Testis (tissue), 3 donors: ENCODE measurements around the gene USP48. TPM values are rescaled to one million over a fixed set of nuclear protein-coding genes. Genes with fewer than 3 reads are reported as not detected.

Experiments
- DNase-seq: peaks from one replicate; pipeline ENCODE4 v3.0.0-alpha.2; 2019
- H3K27ac ChIP-seq, 2 donors: fragments of 200-600 bp; sonication (generic); one replicate each; pipeline ENCODE4 v1.5.1; 2019
- H3K27me3 ChIP-seq: fragments of 200-600 bp; sonication (generic); one replicate; pipeline ENCODE4 v1.5.1; 2019
- H3K36me3 ChIP-seq: fragments of 200-600 bp; sonication (generic); one replicate; pipeline ENCODE4 v1.5.1; 2017; ENCODE audit warnings: low read depth; ENCODE audit errors: missing control alignments
- H3K4me1 ChIP-seq: fragments of 200-600 bp; sonication (generic); one replicate; pipeline ENCODE4 v1.5.1; 2019
- H3K4me3 ChIP-seq, 2 donors: fragments of 200-600 bp; sonication (generic); one replicate each; pipeline ENCODE4 v1.5.1; 2017 to 2019
- H3K9me3 ChIP-seq: fragments of 200-600 bp; sonication (generic); one replicate; pipeline ENCODE4 v1.5.1; 2017
- POLR2A ChIP-seq: fragments of 450-650 bp; IDR thresholded peaks from one replicate; pipeline ENCODE4 v1.6.1; 2017; ENCODE audit warnings: antibody characterized with exemption, mild to moderate bottlenecking, moderate library complexity
- WGBS, 2 donors: methylation state at CpG; one replicate each; pipeline ENCODE4 v1.1.5; 2018; 5-methylcytosine and 5-hydroxymethylcytosine counted together
- intact Hi-C: fragments of 100-400 bp; cut with DNase I; formaldehyde crosslinking; loops from one replicate; pipeline ENCODE4 v1.15.1; 2023; ENCODE audit warnings: low total_unique reads
- polyA plus RNA-seq: library from polyadenylated mRNA; stranded (reverse); fragments of 350-450 nt; fragmentation: Illumina TruSeq; extraction: RNeasy Lipid Tissue Mini Kit (QIAGEN cat#74804); gene quantifications from one replicate; pipeline ENCODE4 v1.2.3, GENCODE V29; 2014; ENCODE audit warnings: low read depth, low replicate concordance; ENCODE audit not compliant: insufficient read depth
- total RNA-seq, 2 donors: library from RNA; depleted of rRNA; stranded (reverse); fragments of >200 nt; gene quantifications; one replicate each; pipeline ENCODE4 v1.2.3, GENCODE V29; 2016
- TF ChIP-seq, protein P1 (sequence below), 3 experiments: fragments of 450-650 bp in 2 of 3; fragments of 200-600 bp in 1 of 3; sonication (generic) in 1 of 3; IDR thresholded peaks; one replicate each; pipeline ENCODE4 v1.5.1; 2016 to 2019; ENCODE audit warnings: antibody characterized with exemption in 3 of 3, mild to moderate bottlenecking in 2 of 3, moderate library complexity in 1 of 3

USP48 gene
- total and polyA plus RNA-seq, 3 donors from 2014 or later: 33.3 to 66.2 (median 63.0) TPM

- Histone ChIP-seq H3K27me3 (no peaks in the 10 kb centered on the region), H3K9me3 (no peaks in the 10 kb centered on the region), H3K4me3 (no peak overlapping the region), H3K36me3 (no peaks in the 10 kb centered on the region), H3K4me1 (no peaks in the 10 kb centered on the region), H3K27ac (no peak overlapping the region)
- intact Hi-C loops: no loop called here
- TF ChIP-seq, protein P1, sequence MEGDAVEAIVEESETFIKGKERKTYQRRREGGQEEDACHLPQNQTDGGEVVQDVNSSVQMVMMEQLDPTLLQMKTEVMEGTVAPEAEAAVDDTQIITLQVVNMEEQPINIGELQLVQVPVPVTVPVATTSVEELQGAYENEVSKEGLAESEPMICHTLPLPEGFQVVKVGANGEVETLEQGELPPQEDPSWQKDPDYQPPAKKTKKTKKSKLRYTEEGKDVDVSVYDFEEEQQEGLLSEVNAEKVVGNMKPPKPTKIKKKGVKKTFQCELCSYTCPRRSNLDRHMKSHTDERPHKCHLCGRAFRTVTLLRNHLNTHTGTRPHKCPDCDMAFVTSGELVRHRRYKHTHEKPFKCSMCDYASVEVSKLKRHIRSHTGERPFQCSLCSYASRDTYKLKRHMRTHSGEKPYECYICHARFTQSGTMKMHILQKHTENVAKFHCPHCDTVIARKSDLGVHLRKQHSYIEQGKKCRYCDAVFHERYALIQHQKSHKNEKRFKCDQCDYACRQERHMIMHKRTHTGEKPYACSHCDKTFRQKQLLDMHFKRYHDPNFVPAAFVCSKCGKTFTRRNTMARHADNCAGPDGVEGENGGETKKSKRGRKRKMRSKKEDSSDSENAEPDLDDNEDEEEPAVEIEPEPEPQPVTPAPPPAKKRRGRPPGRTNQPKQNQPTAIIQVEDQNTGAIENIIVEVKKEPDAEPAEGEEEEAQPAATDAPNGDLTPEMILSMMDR (IDR thresholded peaks at IDR 0.05): no peak
- no peak for TF ChIP-seq POLR2A
- 92 to 94% methylated on average over 4 of the region's 4 CpGs for WGBS, 2 donors
- no peak for DNase-seq
Measured at GRCh38 chr1:21707891-21708290, 75.1 kb downstream of the USP48 start.

DNA sequence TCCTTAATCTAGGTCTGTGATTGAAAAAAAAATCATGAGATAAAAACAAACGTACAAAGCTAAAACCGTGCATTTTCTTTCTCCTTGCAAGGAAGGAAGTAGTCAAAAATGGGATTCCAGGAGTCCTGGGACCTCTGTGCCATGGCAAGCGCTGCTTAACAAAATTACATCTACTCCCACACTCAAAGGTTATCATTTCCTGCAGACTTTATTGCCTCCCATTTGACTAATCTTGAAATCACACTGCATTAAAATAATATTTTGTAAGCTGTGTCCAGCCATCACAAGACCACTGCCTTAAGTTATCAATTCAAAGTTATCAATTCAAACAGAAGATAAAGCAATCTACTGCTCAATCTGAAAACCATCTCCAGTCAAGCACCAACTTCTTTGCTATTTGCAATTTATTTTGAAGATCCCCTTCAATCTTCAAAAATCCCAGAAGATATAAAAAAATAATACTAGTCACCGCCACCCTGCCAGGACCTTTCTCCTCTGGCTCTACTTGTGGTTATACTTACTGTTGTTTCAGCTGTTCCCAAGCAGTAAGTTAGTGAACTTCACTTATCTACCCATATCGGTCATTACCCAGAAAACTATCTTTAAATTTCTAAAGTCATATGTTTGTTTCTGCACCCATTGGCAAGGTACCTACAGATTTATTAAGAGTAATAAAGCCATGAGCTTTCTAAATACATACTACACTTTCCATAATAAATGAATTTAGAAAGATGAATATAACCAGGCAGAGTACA, 75.7 kb downstream of the USP48 start:
- H3K4me1 ChIP-seq: no peaks in the 10 kb centered on the region
- WGBS, 2 donors: 52 to 60% methylated on average over 5 of the region's 5 CpGs
- intact Hi-C loops: no loop called here
- H3K4me3 ChIP-seq: no peak overlapping the region
- H3K36me3 ChIP-seq: no peaks in the 10 kb centered on the region
- no peak overlapping the region for H3K27ac ChIP-seq
- TF ChIP-seq POLR2A: no peak
- TF ChIP-seq, protein P1 (IDR thresholded peaks at IDR 0.05): no peak
- no peaks in the 10 kb centered on the region for H3K9me3 ChIP-seq
- no peaks in the 10 kb centered on the region for H3K27me3 ChIP-seq
- no peak for DNase-seq

DNA sequence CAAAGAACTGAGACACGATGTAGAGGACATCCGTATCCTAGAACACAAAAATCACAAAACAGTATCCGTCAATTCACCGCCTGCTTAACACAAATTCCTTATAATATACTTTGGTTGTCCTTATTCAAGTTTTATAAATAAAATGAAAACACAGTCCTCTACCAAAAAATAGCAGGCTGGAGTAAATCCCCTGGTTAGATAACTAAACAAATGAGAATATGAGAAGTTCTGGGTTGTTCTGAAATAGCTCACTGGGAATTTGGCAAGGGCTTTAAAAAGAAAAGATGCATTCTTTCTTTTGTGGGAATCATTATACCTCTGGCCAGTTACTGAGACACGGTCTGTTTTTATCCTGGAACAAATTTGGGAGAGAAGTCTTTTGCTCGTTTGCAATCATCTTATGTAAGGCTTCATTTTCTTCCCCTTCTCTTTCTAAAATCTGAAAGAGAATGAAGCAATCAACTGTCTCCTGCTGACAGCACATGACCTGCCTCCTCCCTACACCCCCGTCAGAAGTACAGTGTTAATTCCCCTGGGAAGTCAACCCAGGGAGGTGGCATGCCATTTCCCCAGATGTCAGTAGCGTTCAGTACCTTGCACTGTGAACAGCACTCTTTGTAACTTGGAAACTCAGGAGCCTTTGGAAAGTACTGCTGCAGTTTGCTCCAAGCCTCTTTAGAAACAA, 76.7 kb downstream of the USP48 start:
- H3K27ac ChIP-seq: no peak overlapping the region
- H3K36me3 ChIP-seq: no peaks in the 10 kb centered on the region
- intact Hi-C loops: no loop called here
- no peaks in the 10 kb centered on the region for H3K4me1 ChIP-seq
- TF ChIP-seq POLR2A: no peak
- TF ChIP-seq, protein P1 (IDR thresholded peaks at IDR 0.05): no peak
- H3K4me3 ChIP-seq: no peak overlapping the region
- 57 to 62% methylated on average over 8 of the region's 8 CpGs for WGBS, 2 donors
- H3K9me3 ChIP-seq: no peaks in the 10 kb centered on the region
- DNase-seq: no peak
- no peaks in the 10 kb centered on the region for H3K27me3 ChIP-seq

GRCh38 chr1:21705303-21705980, 77.5 kb downstream of the USP48 start:
- Histone ChIP-seq H3K9me3 (no peaks in the 10 kb centered on the region), H3K27ac (no peak overlapping the region), H3K4me3 (no peak overlapping the region), H3K27me3 (no peaks in the 10 kb centered on the region), H3K36me3 (no peaks in the 10 kb centered on the region), H3K4me1 (no peaks in the 10 kb centered on the region)
- intact Hi-C loops: no loop called here
- no peak for DNase-seq
- TF ChIP-seq POLR2A: no peak
- TF ChIP-seq, protein P1 (IDR thresholded peaks at IDR 0.05): no peak
- 79 to 84% methylated on average over 4 of the region's 4 CpGs for WGBS, 2 donors
